ENCODE data around the gene ACOX3.

The ACOX3 gene

GRCh38 chr4:8419222-8420041 lies 21.1 kb downstream of the ACOX3 start:
- no peak for DNase-seq
- H3K4me3 ChIP-seq (ENCODE audit: insufficient read depth, low read depth, low read length, poor library complexity, severe bottlenecking) = no peak overlapping the region
- H3K27me3 ChIP-seq (replicated peaks; ENCODE audit: control insufficient read depth, insufficient read depth, low read length, poor library complexity, severe bottlenecking) = no peaks in the 10 kb centered on the region
- peaks cover 8% of the 10 kb centered on the region for H3K36me3 ChIP-seq (ENCODE audit: control insufficient read depth, insufficient read depth, low read length)
- H3K27ac ChIP-seq (ENCODE audit: insufficient read depth, low read length, poor library complexity, severe bottlenecking) = no peak overlapping the region
- H3K9me3 ChIP-seq (ENCODE audit: control insufficient read depth, low read length) = no peaks in the 10 kb centered on the region
- no peaks in the 10 kb centered on the region for H3K4me1 ChIP-seq (ENCODE audit: control insufficient read depth, insufficient read depth, low read length, poor library complexity, severe bottlenecking)

GRCh38 chr4:8417071-8417614 lies 23.4 kb downstream of the ACOX3 start:
- H3K4me3 ChIP-seq (ENCODE audit: insufficient read depth, low read depth, low read length, poor library complexity, severe bottlenecking) = no peak overlapping the region
- H3K27me3 ChIP-seq (replicated peaks; ENCODE audit: control insufficient read depth, insufficient read depth, low read length, poor library complexity, severe bottlenecking) = no peaks in the 10 kb centered on the region
- no peak overlapping the region for H3K27ac ChIP-seq (ENCODE audit: insufficient read depth, low read length, poor library complexity, severe bottlenecking)
- no peak for DNase-seq
- H3K9me3 ChIP-seq (ENCODE audit: control insufficient read depth, low read length) = no peaks in the 10 kb centered on the region
- peaks cover 15% of the 10 kb centered on the region for H3K36me3 ChIP-seq (ENCODE audit: control insufficient read depth, insufficient read depth, low read length)
- H3K4me1 ChIP-seq (ENCODE audit: control insufficient read depth, insufficient read depth, low read length, poor library complexity, severe bottlenecking) = no peaks in the 10 kb centered on the region

GRCh38 chr4:8414377-8414776 lies 26.1 kb downstream of the ACOX3 start:
- peak; percentile 45 to 51 (median 50) for DNase-seq
- H3K9me3 ChIP-seq (ENCODE audit: control insufficient read depth, low read length) = no peaks in the 10 kb centered on the region
- H3K36me3 ChIP-seq (ENCODE audit: control insufficient read depth, insufficient read depth, low read length) = peaks cover 18% of the 10 kb centered on the region
- no peak overlapping the region for H3K4me3 ChIP-seq (ENCODE audit: insufficient read depth, low read depth, low read length, poor library complexity, severe bottlenecking)
- H3K27me3 ChIP-seq (replicated peaks; ENCODE audit: control insufficient read depth, insufficient read depth, low read length, poor library complexity, severe bottlenecking) = no peaks in the 10 kb centered on the region
- peaks cover 4% of the 10 kb centered on the region for H3K4me1 ChIP-seq (ENCODE audit: control insufficient read depth, insufficient read depth, low read length, poor library complexity, severe bottlenecking)
- no peak overlapping the region for H3K27ac ChIP-seq (ENCODE audit: insufficient read depth, low read length, poor library complexity, severe bottlenecking)

GRCh38 chr4:8412288-8412687 lies 28.2 kb downstream of the ACOX3 start:
- Histone ChIP-seq H3K27ac (ENCODE audit: insufficient read depth, low read length, poor library complexity, severe bottlenecking) (no peak overlapping the region), H3K36me3 (ENCODE audit: control insufficient read depth, insufficient read depth, low read length) (peaks cover 26% of the 10 kb centered on the region), H3K4me3 (ENCODE audit: insufficient read depth, low read depth, low read length, poor library complexity, severe bottlenecking) (no peak overlapping the region), H3K9me3 (ENCODE audit: control insufficient read depth, low read length) (no peaks in the 10 kb centered on the region), H3K27me3 (replicated peaks; ENCODE audit: control insufficient read depth, insufficient read depth, low read length, poor library complexity, severe bottlenecking) (no peaks in the 10 kb centered on the region), H3K4me1 (ENCODE audit: control insufficient read depth, insufficient read depth, low read length, poor library complexity, severe bottlenecking) (peaks cover 4% of the 10 kb centered on the region)
- DNase-seq = no peak

- Histone ChIP-seq H3K27me3 (replicated peaks; ENCODE audit: control insufficient read depth, insufficient read depth, low read length, poor library complexity, severe bottlenecking) (no peaks in the 10 kb centered on the region), H3K36me3 (ENCODE audit: control insufficient read depth, insufficient read depth, low read length) (peaks cover 26% of the 10 kb centered on the region), H3K27ac (ENCODE audit: insufficient read depth, low read length, poor library complexity, severe bottlenecking) (no peak overlapping the region), H3K9me3 (ENCODE audit: control insufficient read depth, low read length) (no peaks in the 10 kb centered on the region), H3K4me1 (ENCODE audit: control insufficient read depth, insufficient read depth, low read length, poor library complexity, severe bottlenecking) (peaks cover 4% of the 10 kb centered on the region), H3K4me3 (ENCODE audit: insufficient read depth, low read depth, low read length, poor library complexity, severe bottlenecking) (no peak overlapping the region)
- no peak for DNase-seq
These were observed 29.0 kb downstream of the ACOX3 start for GRCh38 chr4:8411351-8412180.

GRCh38 chr4:8410641-8411271 lies 29.8 kb downstream of the ACOX3 start:
- H3K4me1 ChIP-seq (ENCODE audit: control insufficient read depth, insufficient read depth, low read length, poor library complexity, severe bottlenecking) = peaks cover 4% of the 10 kb centered on the region
- no peaks in the 10 kb centered on the region for H3K9me3 ChIP-seq (ENCODE audit: control insufficient read depth, low read length)
- peaks cover 21% of the 10 kb centered on the region for H3K36me3 ChIP-seq (ENCODE audit: control insufficient read depth, insufficient read depth, low read length)
- no peak overlapping the region for H3K4me3 ChIP-seq (ENCODE audit: insufficient read depth, low read depth, low read length, poor library complexity, severe bottlenecking)
- H3K27ac ChIP-seq (ENCODE audit: insufficient read depth, low read length, poor library complexity, severe bottlenecking) = no peak overlapping the region
- H3K27me3 ChIP-seq (replicated peaks; ENCODE audit: control insufficient read depth, insufficient read depth, low read length, poor library complexity, severe bottlenecking) = no peaks in the 10 kb centered on the region
- no peak for DNase-seq

GRCh38 chr4:8410066-8410625 lies 30.4 kb downstream of the ACOX3 start:
- Histone ChIP-seq H3K4me3 (ENCODE audit: insufficient read depth, low read depth, low read length, poor library complexity, severe bottlenecking) (no peak overlapping the region), H3K27me3 (replicated peaks; ENCODE audit: control insufficient read depth, insufficient read depth, low read length, poor library complexity, severe bottlenecking) (no peaks in the 10 kb centered on the region), H3K9me3 (ENCODE audit: control insufficient read depth, low read length) (no peaks in the 10 kb centered on the region), H3K27ac (ENCODE audit: insufficient read depth, low read length, poor library complexity, severe bottlenecking) (no peak overlapping the region), H3K4me1 (ENCODE audit: control insufficient read depth, insufficient read depth, low read length, poor library complexity, severe bottlenecking) (peaks cover 4% of the 10 kb centered on the region), H3K36me3 (ENCODE audit: control insufficient read depth, insufficient read depth, low read length) (peaks cover 18% of the 10 kb centered on the region)
- no peak for DNase-seq

GRCh38 chr4:8409264-8410065 lies 31.1 kb downstream of the ACOX3 start:
- no peak overlapping the region for H3K27ac ChIP-seq (ENCODE audit: insufficient read depth, low read length, poor library complexity, severe bottlenecking)
- no peak overlapping the region for H3K4me3 ChIP-seq (ENCODE audit: insufficient read depth, low read depth, low read length, poor library complexity, severe bottlenecking)
- H3K9me3 ChIP-seq (ENCODE audit: control insufficient read depth, low read length) = no peaks in the 10 kb centered on the region
- peaks cover 4% of the 10 kb centered on the region for H3K4me1 ChIP-seq (ENCODE audit: control insufficient read depth, insufficient read depth, low read length, poor library complexity, severe bottlenecking)
- DNase-seq = peak; percentile 54 to 79 (median 67)
- peaks cover 18% of the 10 kb centered on the region for H3K36me3 ChIP-seq (ENCODE audit: control insufficient read depth, insufficient read depth, low read length)
- H3K27me3 ChIP-seq (replicated peaks; ENCODE audit: control insufficient read depth, insufficient read depth, low read length, poor library complexity, severe bottlenecking) = no peaks in the 10 kb centered on the region

GRCh38 chr4:8407756-8408155 lies 32.8 kb downstream of the ACOX3 start:
- Histone ChIP-seq H3K36me3 (ENCODE audit: control insufficient read depth, insufficient read depth, low read length) (peaks cover 11% of the 10 kb centered on the region), H3K4me1 (ENCODE audit: control insufficient read depth, insufficient read depth, low read length, poor library complexity, severe bottlenecking) (peaks cover 4% of the 10 kb centered on the region), H3K4me3 (ENCODE audit: insufficient read depth, low read depth, low read length, poor library complexity, severe bottlenecking) (no peak overlapping the region), H3K27me3 (replicated peaks; ENCODE audit: control insufficient read depth, insufficient read depth, low read length, poor library complexity, severe bottlenecking) (no peaks in the 10 kb centered on the region), H3K9me3 (ENCODE audit: control insufficient read depth, low read length) (no peaks in the 10 kb centered on the region), H3K27ac (ENCODE audit: insufficient read depth, low read length, poor library complexity, severe bottlenecking) (no peak overlapping the region)
- no peak for DNase-seq

All from effector memory CD4-positive, alpha-beta T cell (primary cell).